Keratinocyte (primary cell): Measurements from ENCODE around the gene OPN5. TPM values are rescaled to one million over a fixed set of nuclear protein-coding genes. Genes with fewer than 3 reads are reported as not detected.

Experiments
- DNase-seq: peaks from one replicate; pipeline ENCODE4 v3.0.0-alpha.2; 2011; ENCODE audit warnings: low read depth, missing footprints, low spot score
- FAIRE-seq: peaks from 2 replicates; lab custom pipeline; 2011; peaks lifted over from hg19 to GRCh38; lab: Jason Lieb, UNC
- H2AFZ ChIP-seq: 2 replicates; pipeline ENCODE4 v1.6.0; 2012; ENCODE audit warnings: low read length, control low read depth, inconsistent platforms; ENCODE audit not compliant: control insufficient read depth
- H3K27ac ChIP-seq: 2 replicates; pipeline ENCODE4 v1.5.1; 2011; ENCODE audit warnings: low read length; ENCODE audit not compliant: control insufficient read depth, insufficient read depth
- H3K27me3 ChIP-seq: 3 replicates; pipeline ENCODE4 v1.6.0; 2011; ENCODE audit warnings: low read length; ENCODE audit not compliant: control insufficient read depth, insufficient read depth; ENCODE audit errors: extremely low read depth
- H3K36me3 ChIP-seq, 2 experiments: 2 replicates in 1 of 2; 3 replicates in 1 of 2; pipeline ENCODE4 v1.5.1; 2011; ENCODE audit warnings: low read length in 2 of 2, mild to moderate bottlenecking in 1 of 2; ENCODE audit not compliant: control insufficient read depth in 2 of 2, insufficient read depth in 2 of 2; ENCODE audit errors: extremely low read depth in 1 of 2
- H3K4me1 ChIP-seq: 3 replicates; pipeline ENCODE4 v1.5.1; 2011; ENCODE audit warnings: low read length; ENCODE audit not compliant: control insufficient read depth, insufficient read depth; ENCODE audit errors: extremely low read depth
- H3K4me2 ChIP-seq: 3 replicates; pipeline ENCODE4 v1.6.0; 2011; ENCODE audit warnings: low read depth, low read length; ENCODE audit not compliant: control insufficient read depth, insufficient read depth; ENCODE audit errors: extremely low read depth
- H3K4me3 ChIP-seq, 3 experiments: fragments of 200-600 bp in 1 of 3; sonication (generic) in 1 of 3; 2 replicates in 2 of 3; 3 replicates in 1 of 3; pipeline ENCODE4 v1.5.1; 2011 to 2016; ENCODE audit warnings: low read length in 3 of 3, mild to moderate bottlenecking in 3 of 3, control low read depth in 2 of 3, inconsistent platforms in 1 of 3, low read depth in 1 of 3, mixed read lengths in 1 of 3, mixed run types in 1 of 3, moderate library complexity in 1 of 3; ENCODE audit not compliant: control insufficient read depth in 2 of 3, insufficient read depth in 2 of 3; ENCODE audit errors: extremely low read depth in 1 of 3
- H3K79me2 ChIP-seq: 2 replicates; pipeline ENCODE4 v1.6.0; 2012; ENCODE audit warnings: low read length; ENCODE audit not compliant: control insufficient read depth, insufficient read depth
- H3K9ac ChIP-seq: 3 replicates; pipeline ENCODE4 v1.6.0; 2011; ENCODE audit warnings: low read length; ENCODE audit not compliant: control insufficient read depth, insufficient read depth; ENCODE audit errors: extremely low read depth
- H3K9me1 ChIP-seq: 3 replicates; pipeline ENCODE4 v1.6.0; 2011; ENCODE audit warnings: low read length; ENCODE audit not compliant: control insufficient read depth, insufficient read depth; ENCODE audit errors: extremely low read depth
- H3K9me3 ChIP-seq: 2 replicates; pipeline ENCODE4 v1.5.1; 2012; ENCODE audit warnings: low read depth, low read length; ENCODE audit not compliant: control insufficient read depth
- H4K20me1 ChIP-seq: 3 replicates; pipeline ENCODE4 v1.6.0; 2011; ENCODE audit warnings: low read length; ENCODE audit not compliant: control insufficient read depth, insufficient read depth; ENCODE audit errors: extremely low read depth
- EZH2 ChIP-seq: IDR thresholded peaks from one replicate; pipeline ENCODE4 v1.6.1; 2012; ENCODE audit warnings: inconsistent platforms, mild to moderate bottlenecking, low read length, moderate library complexity
- dilution Hi-C: fragments of 300-500 bp; cut with MboI; formaldehyde crosslinking; loops from one replicate; pipeline ENCODE4 v1.7.0; 2020; ENCODE audit warnings: low sequenced_read_pairs; ENCODE audit not compliant: extremely low pct_ligation_motif_present
- polyA plus RNA-seq, 5 experiments: library from polyadenylated mRNA; depleted of rRNA in 3 of 5; stranded (reverse) in 3 of 5; stranded (forward) in 1 of 5; unstranded in 1 of 5; fragments of >200 nt; gene quantifications; 1 replicate in 1 of 5; 2 replicates in 3 of 5; 3 replicates in 1 of 5; pipeline versions ENCODE4 v1.2.1 to v1.2.3, GENCODE V29; 2011 to 2012; ENCODE audit warnings: missing spikeins in 2 of 5, low read depth in 1 of 5, low replicate concordance in 1 of 5
- TF ChIP-seq, protein P1 (sequence below), 3 experiments: IDR thresholded peaks in 1 of 3; conservative IDR thresholded peaks in 1 of 3; optimal IDR thresholded peaks in 1 of 3; 2 replicates in 2 of 3; 3 replicates in 1 of 3; pipeline versions ENCODE3 to v1.5.1; 2011; ENCODE audit warnings: low read length in 3 of 3, mild to moderate bottlenecking in 3 of 3, moderate library complexity in 2 of 3, control low read depth in 1 of 3, inconsistent platforms in 1 of 3; ENCODE audit not compliant: insufficient read depth in 2 of 3; ENCODE audit errors: extremely low read depth in 1 of 3

Gene OPN5
- polyA plus RNA-seq, 1 donor (not counting 4 experiments of a cell fraction or from before 2014, with no cell fraction given): not detected

DNA sequence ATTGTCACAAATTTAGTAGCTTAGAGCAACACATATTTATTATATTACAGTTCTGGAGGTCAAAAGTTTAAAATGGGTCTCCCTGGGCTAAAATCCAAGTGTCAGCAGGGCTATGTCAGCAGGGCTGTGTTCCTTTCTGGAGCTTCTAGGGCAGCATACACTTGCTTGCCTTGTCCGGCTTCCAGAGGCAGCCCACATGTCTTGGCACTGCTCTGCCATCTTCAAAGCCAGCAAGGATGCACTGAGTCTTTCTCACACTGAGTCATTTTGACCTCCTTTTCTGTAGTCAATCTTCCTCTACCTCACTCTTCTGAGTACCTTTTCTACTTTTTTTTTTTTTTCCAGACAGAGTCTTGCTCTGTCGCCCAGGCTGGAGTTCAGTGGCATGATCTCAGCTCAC, 44.4 kb upstream of the OPN5 start:
- Histone ChIP-seq H3K79me2 (no peaks in the 10 kb centered on the region), H2AFZ (no peak overlapping the region), H3K27ac (no peak overlapping the region), H3K4me1 (peaks cover 19% of the 10 kb centered on the region), H3K9me3 (no peaks in the 10 kb centered on the region), H3K4me2 (no peak overlapping the region), H3K27me3 (no peaks in the 10 kb centered on the region), H3K4me3 (no peak overlapping the region), H3K9me1 (no peaks in the 10 kb centered on the region), H3K36me3 (no peaks in the 10 kb centered on the region), H4K20me1 (no peaks in the 10 kb centered on the region), H3K9ac (no peak overlapping the region)
- TF ChIP-seq EZH2: no peak
- TF ChIP-seq, protein P1, sequence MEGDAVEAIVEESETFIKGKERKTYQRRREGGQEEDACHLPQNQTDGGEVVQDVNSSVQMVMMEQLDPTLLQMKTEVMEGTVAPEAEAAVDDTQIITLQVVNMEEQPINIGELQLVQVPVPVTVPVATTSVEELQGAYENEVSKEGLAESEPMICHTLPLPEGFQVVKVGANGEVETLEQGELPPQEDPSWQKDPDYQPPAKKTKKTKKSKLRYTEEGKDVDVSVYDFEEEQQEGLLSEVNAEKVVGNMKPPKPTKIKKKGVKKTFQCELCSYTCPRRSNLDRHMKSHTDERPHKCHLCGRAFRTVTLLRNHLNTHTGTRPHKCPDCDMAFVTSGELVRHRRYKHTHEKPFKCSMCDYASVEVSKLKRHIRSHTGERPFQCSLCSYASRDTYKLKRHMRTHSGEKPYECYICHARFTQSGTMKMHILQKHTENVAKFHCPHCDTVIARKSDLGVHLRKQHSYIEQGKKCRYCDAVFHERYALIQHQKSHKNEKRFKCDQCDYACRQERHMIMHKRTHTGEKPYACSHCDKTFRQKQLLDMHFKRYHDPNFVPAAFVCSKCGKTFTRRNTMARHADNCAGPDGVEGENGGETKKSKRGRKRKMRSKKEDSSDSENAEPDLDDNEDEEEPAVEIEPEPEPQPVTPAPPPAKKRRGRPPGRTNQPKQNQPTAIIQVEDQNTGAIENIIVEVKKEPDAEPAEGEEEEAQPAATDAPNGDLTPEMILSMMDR (optimal IDR thresholded peaks at IDR 0.05 in 1 of 3, IDR thresholded peaks at IDR 0.05 in 1 of 3, conservative IDR thresholded peaks at IDR 0.05 in 1 of 3; ENCODE audit: extremely low read depth in 1 of 3, insufficient read depth in 2 of 3, low read length in 3 of 3): no peak
- DNase-seq: no peak
- dilution Hi-C loops: no loop called here
- no peak for FAIRE-seq

DNA sequence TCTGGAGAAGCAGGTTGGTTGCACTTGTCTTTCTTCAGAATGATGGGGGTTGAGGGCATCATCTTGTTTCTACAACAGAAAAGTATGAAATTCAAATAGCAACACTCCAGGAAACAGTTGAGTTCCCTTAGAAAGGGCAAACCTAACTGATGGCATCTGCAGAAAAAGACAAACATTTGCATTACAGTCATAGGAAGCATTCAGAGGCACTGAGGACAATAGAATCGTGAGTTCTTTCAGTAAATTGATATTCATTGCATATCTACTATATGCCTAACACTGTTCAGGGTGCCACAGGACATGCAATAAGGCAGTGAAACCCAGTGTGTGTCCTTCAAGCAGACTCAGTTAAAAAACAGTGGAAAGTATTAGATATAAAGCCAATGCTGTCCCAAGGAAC, 41.1 kb upstream of the OPN5 start:
- Histone ChIP-seq H2AFZ (no peak overlapping the region), H3K9ac (no peak overlapping the region), H3K9me1 (no peaks in the 10 kb centered on the region), H3K79me2 (no peaks in the 10 kb centered on the region), H4K20me1 (no peaks in the 10 kb centered on the region), H3K4me2 (no peak overlapping the region), H3K27me3 (no peaks in the 10 kb centered on the region), H3K4me1 (peaks cover 20% of the 10 kb centered on the region), H3K9me3 (no peaks in the 10 kb centered on the region), H3K36me3 (no peaks in the 10 kb centered on the region), H3K27ac (no peak overlapping the region), H3K4me3 (no peak overlapping the region)
- TF ChIP-seq, protein P1 (optimal IDR thresholded peaks at IDR 0.05 in 1 of 3, IDR thresholded peaks at IDR 0.05 in 1 of 3, conservative IDR thresholded peaks at IDR 0.05 in 1 of 3; ENCODE audit: extremely low read depth in 1 of 3, insufficient read depth in 2 of 3, low read length in 3 of 3): no peak
- no peak for TF ChIP-seq EZH2
- DNase-seq (no peak), FAIRE-seq (peak; percentile 52)
- dilution Hi-C loops: no loop called here
